SK-N-SH (cell line): ENCODE measurements around the gene IGFBPL1. TPM values are rescaled to one million over a fixed set of nuclear protein-coding genes. Genes with fewer than 3 reads are reported as not detected.

ENCODE experiments used
- CTCF ChIA-PET: fragments of 300-600, 350-600 bp; formaldehyde crosslinking; extraction: SDS; loops from one replicate; lab custom pipeline; 2021; lab: Yijun Ruan, JAX
- POLR2A ChIA-PET: fragments of 350-600 bp; sonication (Branson Sonifier 250); formaldehyde crosslinking; extraction: SDS; loops from one replicate; lab custom pipeline; 2020; ENCODE audit warnings: antibody characterized with exemption, inconsistent platforms; lab: Yijun Ruan, JAX
- DNase-seq: peaks from one replicate; pipeline ENCODE4 v3.0.0; 2012
- H2AFZ ChIP-seq: fragments of 200-600 bp; sonication (generic); 2 replicates; pipeline ENCODE4 v1.8.1; 2016; ENCODE audit warnings: antibody characterized with exemption, mild to moderate bottlenecking, low read depth
- H3F3A ChIP-seq: fragments of 200-600 bp; sonication (generic); replicated peaks from 2 replicates; pipeline ENCODE3; 2016; ENCODE audit warnings: antibody characterized with exemption, mild to moderate bottlenecking; ENCODE audit not compliant: insufficient read depth
- H3K27ac ChIP-seq, 2 experiments: fragments of 200-500 bp in 1 of 2; fragments of 200-600 bp in 1 of 2; sonication (Bioruptor generic) in 1 of 2; sonication (generic), shearing (Covaris generic) in 1 of 2; 2 replicates each; pipeline versions ENCODE4 v1.5.1 to v1.6.1; 2014 to 2016; ENCODE audit warnings: low read depth in 2 of 2, inconsistent platforms in 1 of 2, low read length in 1 of 2, mild to moderate bottlenecking in 1 of 2, mixed read lengths in 1 of 2
- H3K27me3 ChIP-seq: fragments of 200-600 bp; sonication (generic), shearing (Covaris generic); 2 replicates; pipeline ENCODE4 v1.6.1; 2016; ENCODE audit warnings: mixed run types; ENCODE audit not compliant: insufficient read depth
- H3K36me3 ChIP-seq, 2 experiments: fragments of 200-500 bp in 1 of 2; fragments of 200-600 bp in 1 of 2; sonication (Bioruptor generic) in 1 of 2; sonication (generic) in 1 of 2; replicated peaks in 1 of 2; 2 replicates each; pipeline versions ENCODE3 to v1.5.1; 2014 to 2016; ENCODE audit warnings: low read length in 1 of 2, mild to moderate bottlenecking in 1 of 2; ENCODE audit not compliant: insufficient read depth in 2 of 2, control insufficient read depth in 1 of 2
- H3K4me1 ChIP-seq, 2 experiments: fragments of 200-500 bp in 1 of 2; fragments of 200-600 bp in 1 of 2; sonication (Bioruptor generic) in 1 of 2; sonication (generic), shearing (Covaris generic) in 1 of 2; 2 replicates each; pipeline versions ENCODE4 v1.5.1 to v1.6.1; 2014 to 2016; ENCODE audit warnings: low read depth in 1 of 2, low read length in 1 of 2, mixed run types in 1 of 2; ENCODE audit not compliant: insufficient read depth in 2 of 2, control insufficient read depth in 1 of 2
- H3K4me2 ChIP-seq: fragments of 200-600 bp; sonication (generic), shearing (Covaris generic); 2 replicates; pipeline ENCODE4 v1.6.1; 2017; ENCODE audit warnings: mixed run types
- H3K4me3 ChIP-seq, 2 experiments: fragments of 200-500 bp in 1 of 2; fragments of 200-600 bp in 1 of 2; sonication (Bioruptor generic) in 1 of 2; sonication (generic), shearing (Covaris generic) in 1 of 2; 2 replicates each; pipeline versions ENCODE4 v1.5.1 to v1.8.1; 2014 to 2016; ENCODE audit warnings: low read depth in 2 of 2, inconsistent platforms in 1 of 2, low read length in 1 of 2, mild to moderate bottlenecking in 1 of 2, mixed read lengths in 1 of 2, moderate library complexity in 1 of 2
- H3K79me2 ChIP-seq: fragments of 200-600 bp; sonication (generic); 2 replicates; pipeline ENCODE4 v1.8.1; 2017; ENCODE audit warnings: mild to moderate bottlenecking; ENCODE audit not compliant: insufficient read depth
- H3K9ac ChIP-seq: fragments of 200-600 bp; sonication (generic); 2 replicates; pipeline ENCODE4 v1.6.1; 2017; ENCODE audit warnings: mixed run types
- H3K9me2 ChIP-seq: fragments of 200-600 bp; sonication (generic); 2 replicates; pipeline ENCODE4 v1.6.1; 2017; ENCODE audit warnings: mixed run types
- H3K9me3 ChIP-seq: fragments of 200-600 bp; sonication (generic); 2 replicates; pipeline ENCODE4 v1.6.1; 2017; ENCODE audit warnings: mixed run types, mild to moderate bottlenecking, moderate library complexity
- H4K20me1 ChIP-seq: fragments of 200-600 bp; sonication (generic); 2 replicates; pipeline ENCODE4 v1.6.1; 2017; ENCODE audit warnings: mild to moderate bottlenecking, mixed run types; ENCODE audit not compliant: insufficient read depth
- CHD2 ChIP-seq: fragments of 150-350 bp; IDR thresholded peaks from 2 replicates; pipeline ENCODE4 v1.6.1; 2018; ENCODE audit warnings: low read length; ENCODE audit not compliant: partially characterized antibody
- EP300 ChIP-seq, 2 experiments: IDR thresholded peaks; 2 replicates each; pipeline versions ENCODE4 v1.4.0 to v1.6.1; 2012; ENCODE audit warnings: borderline replicate concordance in 1 of 2, low read depth in 1 of 2, low read length in 1 of 2
- EZH2phosphoT487 ChIP-seq: fragments of 200-600 bp; sonication (generic); IDR thresholded peaks from 2 replicates; pipeline ENCODE4 v1.6.1; 2017; ENCODE audit warnings: low read depth, mixed run types, mild to moderate bottlenecking, antibody characterized with exemption, moderate library complexity, borderline replicate concordance
- FOXJ3 ChIP-seq: sonication (generic); formaldehyde crosslinking; IDR thresholded peaks from 2 replicates; pipeline ENCODE4 v1.5.1; 2020; ENCODE audit warnings: mild to moderate bottlenecking, missing genetic modification reagents
- WGBS: methylation state at CpG from one replicate; pipeline ENCODE4 v1.1.6; 2017; ENCODE audit warnings: low lambda C conversion rate; 5-methylcytosine and 5-hydroxymethylcytosine counted together
- polyA plus RNA-seq, 3 experiments: library from polyadenylated mRNA; depleted of rRNA; stranded (reverse); fragments of >200 nt; gene quantifications; 2 replicates each; pipeline ENCODE4 v1.2.3, GENCODE V29; 2012
- TF ChIP-seq, protein P1 (sequence below): IDR thresholded peaks from 2 replicates; pipeline ENCODE4 v1.6.1; 2012; ENCODE audit warnings: mild to moderate bottlenecking, low read depth, low read length, moderate library complexity
- TF ChIP-seq, protein P2 (sequence below): IDR thresholded peaks from 2 replicates; pipeline ENCODE4 v1.4.0; 2012; ENCODE audit warnings: low read depth, borderline replicate concordance
- TF ChIP-seq, protein P3 (sequence below): IDR thresholded peaks from 2 replicates; pipeline ENCODE4; 2012
- TF ChIP-seq, protein P4 (sequence below): fragments of 150-350 bp; IDR thresholded peaks from 2 replicates; pipeline ENCODE4 v1.6.1; 2017; ENCODE audit warnings: antibody characterized with exemption, low read length, low read depth, borderline replicate concordance

IGFBPL1 gene
- polyA plus RNA-seq, 1 of the 3 experiments (the other 2 are of a cell fraction) = 0.41 TPM

DNA sequence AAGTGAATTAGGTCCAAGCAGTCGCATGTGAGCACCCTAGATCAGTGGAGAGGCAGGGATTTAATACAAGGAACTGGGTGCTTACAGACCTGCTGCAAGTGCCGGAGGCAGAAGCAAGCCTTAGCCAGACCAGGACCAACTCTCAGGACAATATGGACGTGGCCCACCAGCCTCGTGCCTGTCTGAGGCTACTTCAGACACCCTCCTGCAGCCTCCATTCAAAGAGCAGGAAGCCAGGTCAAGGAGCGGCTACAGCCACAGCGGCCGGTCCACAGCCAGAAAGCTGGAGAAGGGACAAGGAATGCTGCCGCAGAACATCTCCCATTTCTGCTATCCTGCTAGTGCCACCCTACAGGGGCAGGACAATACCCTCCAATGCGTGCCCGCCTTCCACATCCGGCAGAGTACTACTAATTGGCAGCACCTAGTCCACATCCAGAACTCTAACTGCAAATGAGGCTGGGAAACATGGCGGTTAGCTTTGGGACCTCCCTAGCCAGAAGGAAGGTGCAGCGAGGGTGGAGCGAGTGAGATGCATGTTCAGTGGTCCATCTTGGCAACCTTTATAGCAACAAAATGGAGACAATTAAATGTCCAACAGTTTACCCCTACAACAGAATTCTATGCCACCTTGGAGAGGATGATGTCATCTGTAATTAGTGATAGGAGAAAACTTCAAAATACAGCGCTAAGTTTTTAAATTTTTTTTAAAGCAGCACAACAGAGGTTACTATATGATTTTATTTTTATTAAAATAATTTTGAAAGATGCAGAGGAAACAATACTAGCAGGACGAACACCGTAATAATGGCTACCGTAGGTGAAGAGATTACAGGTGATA, 32.8 kb downstream of the IGFBPL1 start (continued):
- TF ChIP-seq, protein P1, sequence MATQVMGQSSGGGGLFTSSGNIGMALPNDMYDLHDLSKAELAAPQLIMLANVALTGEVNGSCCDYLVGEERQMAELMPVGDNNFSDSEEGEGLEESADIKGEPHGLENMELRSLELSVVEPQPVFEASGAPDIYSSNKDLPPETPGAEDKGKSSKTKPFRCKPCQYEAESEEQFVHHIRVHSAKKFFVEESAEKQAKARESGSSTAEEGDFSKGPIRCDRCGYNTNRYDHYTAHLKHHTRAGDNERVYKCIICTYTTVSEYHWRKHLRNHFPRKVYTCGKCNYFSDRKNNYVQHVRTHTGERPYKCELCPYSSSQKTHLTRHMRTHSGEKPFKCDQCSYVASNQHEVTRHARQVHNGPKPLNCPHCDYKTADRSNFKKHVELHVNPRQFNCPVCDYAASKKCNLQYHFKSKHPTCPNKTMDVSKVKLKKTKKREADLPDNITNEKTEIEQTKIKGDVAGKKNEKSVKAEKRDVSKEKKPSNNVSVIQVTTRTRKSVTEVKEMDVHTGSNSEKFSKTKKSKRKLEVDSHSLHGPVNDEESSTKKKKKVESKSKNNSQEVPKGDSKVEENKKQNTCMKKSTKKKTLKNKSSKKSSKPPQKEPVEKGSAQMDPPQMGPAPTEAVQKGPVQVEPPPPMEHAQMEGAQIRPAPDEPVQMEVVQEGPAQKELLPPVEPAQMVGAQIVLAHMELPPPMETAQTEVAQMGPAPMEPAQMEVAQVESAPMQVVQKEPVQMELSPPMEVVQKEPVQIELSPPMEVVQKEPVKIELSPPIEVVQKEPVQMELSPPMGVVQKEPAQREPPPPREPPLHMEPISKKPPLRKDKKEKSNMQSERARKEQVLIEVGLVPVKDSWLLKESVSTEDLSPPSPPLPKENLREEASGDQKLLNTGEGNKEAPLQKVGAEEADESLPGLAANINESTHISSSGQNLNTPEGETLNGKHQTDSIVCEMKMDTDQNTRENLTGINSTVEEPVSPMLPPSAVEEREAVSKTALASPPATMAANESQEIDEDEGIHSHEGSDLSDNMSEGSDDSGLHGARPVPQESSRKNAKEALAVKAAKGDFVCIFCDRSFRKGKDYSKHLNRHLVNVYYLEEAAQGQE = no peak
- TF ChIP-seq FOXJ3 (CRISPR knock-in tag) (no peak), EP300 (IDR thresholded peaks at IDR 0.05; ENCODE audit: borderline replicate concordance in 1 of 2, low read depth in 1 of 2, low read length in 1 of 2) (no peak)
- TF ChIP-seq, protein P2, sequence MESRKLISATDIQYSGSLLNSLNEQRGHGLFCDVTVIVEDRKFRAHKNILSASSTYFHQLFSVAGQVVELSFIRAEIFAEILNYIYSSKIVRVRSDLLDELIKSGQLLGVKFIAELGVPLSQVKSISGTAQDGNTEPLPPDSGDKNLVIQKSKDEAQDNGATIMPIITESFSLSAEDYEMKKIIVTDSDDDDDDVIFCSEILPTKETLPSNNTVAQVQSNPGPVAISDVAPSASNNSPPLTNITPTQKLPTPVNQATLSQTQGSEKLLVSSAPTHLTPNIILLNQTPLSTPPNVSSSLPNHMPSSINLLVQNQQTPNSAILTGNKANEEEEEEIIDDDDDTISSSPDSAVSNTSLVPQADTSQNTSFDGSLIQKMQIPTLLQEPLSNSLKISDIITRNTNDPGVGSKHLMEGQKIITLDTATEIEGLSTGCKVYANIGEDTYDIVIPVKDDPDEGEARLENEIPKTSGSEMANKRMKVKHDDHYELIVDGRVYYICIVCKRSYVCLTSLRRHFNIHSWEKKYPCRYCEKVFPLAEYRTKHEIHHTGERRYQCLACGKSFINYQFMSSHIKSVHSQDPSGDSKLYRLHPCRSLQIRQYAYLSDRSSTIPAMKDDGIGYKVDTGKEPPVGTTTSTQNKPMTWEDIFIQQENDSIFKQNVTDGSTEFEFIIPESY = no peak

DNA sequence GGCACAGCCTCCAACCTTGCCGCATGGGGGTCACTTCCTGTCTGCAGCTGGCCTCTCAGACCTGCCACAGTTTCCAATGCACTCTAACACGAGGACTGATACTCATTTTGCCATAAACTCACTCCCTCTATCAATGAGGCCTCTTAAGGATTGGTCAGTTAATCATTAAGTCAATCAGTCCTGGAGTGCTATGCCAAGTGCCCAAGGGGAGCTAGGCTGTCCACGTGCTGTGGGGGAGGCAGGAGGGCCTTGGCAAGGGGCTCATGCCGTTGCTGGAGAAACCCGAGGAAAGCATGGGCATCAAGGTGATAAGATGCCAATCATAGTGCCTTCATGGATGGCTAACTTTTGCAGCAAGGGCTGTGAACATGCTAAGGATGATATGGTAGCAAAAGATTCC, 33.4 kb downstream of the IGFBPL1 start:
- no peak overlapping the region for H3K4me3 ChIP-seq
- no peak overlapping the region for H2AFZ ChIP-seq
- H3K36me3 ChIP-seq = peaks cover 0 to 4% of the 10 kb centered on the region in 2 experiments
- H3K9me2 ChIP-seq = no peaks in the 10 kb centered on the region
- POLR2A ChIA-PET = no interaction called here
- no peaks in the 10 kb centered on the region for H3K27me3 ChIP-seq
- 80% methylated on average over 5 of the region's 5 CpGs for WGBS
- peaks cover 0 to 10% of the 10 kb centered on the region in 2 experiments; a peak in 3 of 4 replicates for H3K4me1 ChIP-seq
- TF ChIP-seq, protein P3, sequence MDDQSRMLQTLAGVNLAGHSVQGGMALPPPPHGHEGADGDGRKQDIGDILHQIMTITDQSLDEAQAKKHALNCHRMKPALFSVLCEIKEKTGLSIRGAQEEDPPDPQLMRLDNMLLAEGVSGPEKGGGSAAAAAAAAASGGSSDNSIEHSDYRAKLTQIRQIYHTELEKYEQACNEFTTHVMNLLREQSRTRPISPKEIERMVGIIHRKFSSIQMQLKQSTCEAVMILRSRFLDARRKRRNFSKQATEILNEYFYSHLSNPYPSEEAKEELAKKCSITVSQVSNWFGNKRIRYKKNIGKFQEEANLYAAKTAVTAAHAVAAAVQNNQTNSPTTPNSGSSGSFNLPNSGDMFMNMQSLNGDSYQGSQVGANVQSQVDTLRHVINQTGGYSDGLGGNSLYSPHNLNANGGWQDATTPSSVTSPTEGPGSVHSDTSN = no peak
- TF ChIP-seq EZH2phosphoT487 (no peak), CHD2 (no peak)
- TF ChIP-seq, protein P4, sequence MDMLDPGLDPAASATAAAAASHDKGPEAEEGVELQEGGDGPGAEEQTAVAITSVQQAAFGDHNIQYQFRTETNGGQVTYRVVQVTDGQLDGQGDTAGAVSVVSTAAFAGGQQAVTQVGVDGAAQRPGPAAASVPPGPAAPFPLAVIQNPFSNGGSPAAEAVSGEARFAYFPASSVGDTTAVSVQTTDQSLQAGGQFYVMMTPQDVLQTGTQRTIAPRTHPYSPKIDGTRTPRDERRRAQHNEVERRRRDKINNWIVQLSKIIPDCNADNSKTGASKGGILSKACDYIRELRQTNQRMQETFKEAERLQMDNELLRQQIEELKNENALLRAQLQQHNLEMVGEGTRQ = no peak
- no peak for DNase-seq
- no peak overlapping the region for H3K9ac ChIP-seq
- no peak overlapping the region for H3K27ac ChIP-seq
- H3K4me2 ChIP-seq = no peak overlapping the region
- peaks cover 20% of the 10 kb centered on the region; the same call in 1 of the 2 replicates for H3K79me2 ChIP-seq
- no peaks in the 10 kb centered on the region for H4K20me1 ChIP-seq
- H3K9me3 ChIP-seq = no peaks in the 10 kb centered on the region
- CTCF ChIA-PET = interaction anchor here (0.6 to 3.3 kb wide), 4 partner anchors 10 to 56 kb away, joined by 3 to 11 read pairs (median 5); no protein-coding TSS in a partner anchor
- H3F3A ChIP-seq = no peaks in the 10 kb centered on the region
